ENCODE results near the gene ZGRF1. TPM values are rescaled to one million over a fixed set of nuclear protein-coding genes. Genes with fewer than 3 reads are reported as not detected.
A peak's percentile ranks its signal among the peaks of the same experiment; 100 is the strongest.

Gene ZGRF1, protein sequence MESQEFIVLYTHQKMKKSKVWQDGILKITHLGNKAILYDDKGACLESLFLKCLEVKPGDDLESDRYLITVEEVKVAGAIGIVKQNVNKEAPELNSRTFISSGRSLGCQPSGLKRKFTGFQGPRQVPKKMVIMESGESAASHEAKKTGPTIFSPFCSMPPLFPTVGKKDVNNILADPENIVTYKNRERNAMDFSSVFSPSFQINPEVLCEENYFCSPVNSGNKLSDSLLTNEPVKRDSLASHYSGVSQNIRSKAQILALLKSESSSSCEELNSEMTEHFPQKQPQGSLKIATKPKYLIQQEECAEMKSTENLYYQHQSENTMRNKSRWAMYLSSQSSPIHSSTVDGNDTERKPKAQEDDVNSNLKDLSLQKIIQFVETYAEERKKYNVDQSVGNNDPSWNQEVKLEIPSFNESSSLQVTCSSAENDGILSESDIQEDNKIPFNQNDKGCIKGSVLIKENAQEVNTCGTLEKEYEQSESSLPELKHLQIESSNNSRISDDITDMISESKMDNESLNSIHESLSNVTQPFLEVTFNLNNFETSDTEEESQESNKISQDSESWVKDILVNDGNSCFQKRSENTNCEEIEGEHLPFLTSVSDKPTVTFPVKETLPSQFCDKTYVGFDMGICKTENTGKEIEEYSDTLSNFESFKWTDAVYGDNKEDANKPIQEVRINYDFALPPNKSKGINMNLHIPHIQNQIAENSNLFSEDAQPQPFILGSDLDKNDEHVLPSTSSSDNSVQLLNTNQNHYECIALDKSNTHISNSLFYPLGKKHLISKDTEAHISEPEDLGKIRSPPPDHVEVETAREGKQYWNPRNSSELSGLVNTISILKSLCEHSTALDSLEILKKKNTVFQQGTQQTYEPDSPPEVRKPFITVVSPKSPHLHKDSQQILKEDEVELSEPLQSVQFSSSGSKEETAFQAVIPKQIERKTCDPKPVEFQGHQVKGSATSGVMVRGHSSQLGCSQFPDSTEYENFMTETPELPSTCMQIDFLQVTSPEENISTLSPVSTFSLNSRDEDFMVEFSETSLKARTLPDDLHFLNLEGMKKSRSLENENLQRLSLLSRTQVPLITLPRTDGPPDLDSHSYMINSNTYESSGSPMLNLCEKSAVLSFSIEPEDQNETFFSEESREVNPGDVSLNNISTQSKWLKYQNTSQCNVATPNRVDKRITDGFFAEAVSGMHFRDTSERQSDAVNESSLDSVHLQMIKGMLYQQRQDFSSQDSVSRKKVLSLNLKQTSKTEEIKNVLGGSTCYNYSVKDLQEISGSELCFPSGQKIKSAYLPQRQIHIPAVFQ (N-terminal part only)
- 1 to 10 TPM; 2.9 to 8.9 TPM for total RNA-seq

DNA sequence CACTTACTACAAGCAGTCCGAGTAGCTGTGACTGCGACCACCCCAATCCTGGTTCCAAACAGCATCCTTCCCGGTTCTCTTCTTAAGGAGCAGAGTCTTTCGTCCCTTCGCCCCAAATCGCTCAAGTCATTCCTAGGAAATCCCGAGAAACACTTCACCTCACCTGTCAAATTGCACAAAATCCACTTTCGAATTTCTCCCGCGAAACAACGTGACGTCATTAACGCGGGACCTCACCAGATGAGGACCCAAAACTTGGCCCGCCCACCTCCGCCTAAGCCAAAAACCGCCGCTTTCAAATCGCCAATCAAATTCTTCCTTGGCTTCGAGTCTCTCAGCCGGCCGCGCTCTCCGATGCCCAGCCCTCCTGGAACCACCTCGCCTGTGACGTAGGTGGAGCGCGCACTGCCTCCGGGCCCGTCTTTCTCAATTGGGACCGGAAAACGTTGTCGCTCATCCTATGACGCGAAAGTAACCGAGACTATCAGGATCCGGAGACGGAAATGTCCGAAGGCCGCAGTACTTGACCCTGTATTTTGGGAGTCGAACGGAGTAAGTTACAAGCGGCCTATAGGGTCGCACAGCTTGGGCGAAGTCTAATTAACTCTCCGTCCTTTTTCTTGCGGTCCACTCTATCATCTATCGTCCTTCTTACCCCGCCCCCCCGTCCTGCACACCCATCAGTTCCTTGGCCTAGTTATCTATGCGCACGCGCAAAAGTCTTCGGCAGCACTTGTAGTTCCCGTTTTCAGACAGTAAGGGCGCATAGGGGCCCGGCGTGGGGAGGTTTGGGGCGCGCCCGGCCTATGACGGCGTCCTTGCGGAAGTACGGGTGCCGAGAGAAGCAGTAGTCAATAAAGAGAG lies at the start of gene ZGRF1, which contains the start of gene LARP7:
ZGRF1 (minus strand) TSS at position 222 of the 864 bp plus-strand sequence. CDS start 3,733 bp downstream, outside the sequence.
LARP7 (plus strand) TSS at position 456 of the 864 bp plus-strand sequence. CDS start 7,527 bp downstream, outside the sequence.
- TF ChIP-seq POLR2AphosphoS5 (IDR thresholded peaks at IDR 0.05) (peak; percentile 82), POLR2A (IDR thresholded peaks at IDR 0.05) (peak; percentile 15), CTCF (IDR thresholded peaks at IDR 0.05) (peak; percentile 91 to 99 (median 97))
- Histone ChIP-seq H3K27me3 (replicated peaks; ENCODE audit: insufficient read depth) (no peaks in the 10 kb centered on the region), H3K36me3 (no peaks in the 10 kb centered on the region), H3K27ac (peak within 1 kb of the TSS; percentile 94 to 98), H3K4me1 (replicated peaks) (peaks cover 7% of the 10 kb centered on the region), H3K4me3 (peak within 1 kb of the TSS; percentile 43 to 72), H3K9me3 (no peaks in the 10 kb centered on the region)
- intact Hi-C loops (cut with DNase I) = loop anchor here (5.0 kb wide), 3 partner anchors 290 to 405 kb away; partner anchors contain the start of gene AP1AR
- peak; percentile 99 for DNase-seq (ENCODE audit: low spot score)
- WGBS = under 1% methylated on average over 66 of the region's 66 CpGs

DNA sequence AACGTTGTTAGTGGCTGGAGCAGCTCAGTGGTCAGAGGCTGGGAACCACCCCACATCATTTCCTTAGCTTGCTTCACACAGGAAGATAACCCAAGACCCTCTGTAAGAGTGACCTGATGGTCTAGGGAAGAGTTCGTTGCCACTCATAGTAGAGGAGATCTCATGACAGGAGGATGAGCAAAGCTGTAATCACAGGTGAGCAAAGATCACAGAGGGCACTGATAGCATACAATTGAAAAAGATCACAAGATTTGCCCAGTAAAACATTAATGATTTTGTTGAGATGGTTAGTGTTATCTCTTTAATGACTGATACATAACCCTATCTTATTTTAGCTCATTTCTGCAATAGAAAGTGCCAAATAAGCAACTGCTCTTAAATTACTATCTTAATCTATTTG lies 44.3 kb upstream of the ZGRF1 start:
- 58% methylated on average over 2 of the region's 2 CpGs for WGBS

DNA sequence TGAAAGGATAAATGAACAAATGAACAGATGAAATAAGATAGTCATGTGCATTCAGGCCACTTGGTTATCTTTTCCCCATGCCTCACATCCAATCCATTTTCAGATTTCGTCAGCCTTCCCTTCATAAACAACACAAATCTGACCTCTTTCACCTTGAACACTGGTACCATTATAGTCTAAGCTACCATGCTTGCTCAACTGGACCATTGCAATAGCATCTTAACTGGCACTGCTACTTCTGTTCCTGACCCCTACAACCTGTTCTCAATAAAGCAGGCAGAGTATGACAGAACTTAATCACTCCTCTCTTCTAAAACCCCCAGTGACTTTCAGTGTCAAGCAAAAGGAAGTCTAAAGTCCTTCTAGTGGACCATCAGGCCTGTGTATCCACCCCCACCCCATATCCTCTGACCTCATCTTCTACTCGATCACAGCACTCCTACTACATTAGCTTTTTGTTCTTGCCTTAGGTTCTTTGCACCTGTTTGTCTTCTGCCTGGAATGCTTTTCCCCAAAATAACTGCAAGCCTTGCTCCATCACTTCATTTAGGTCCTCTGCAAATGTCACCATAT lies 40.9 kb upstream of the ZGRF1 start:
- H3K4me1 ChIP-seq (replicated peaks) = no peaks in the 10 kb centered on the region
- H3K27ac ChIP-seq = no peak overlapping the region
- intact Hi-C loops (cut with DNase I) = no loop called here
- H3K27me3 ChIP-seq (replicated peaks; ENCODE audit: insufficient read depth) = peaks cover 1% of the 10 kb centered on the region
- no peaks in the 10 kb centered on the region for H3K9me3 ChIP-seq
- WGBS = 84% methylated on average over 2 of the region's 2 CpGs
- DNase-seq (ENCODE audit: low spot score) = no peak
- H3K4me3 ChIP-seq = no peak overlapping the region
- no peaks in the 10 kb centered on the region for H3K36me3 ChIP-seq
- no peak for TF ChIP-seq POLR2A (IDR thresholded peaks at IDR 0.05)
- TF ChIP-seq CTCF (IDR thresholded peaks at IDR 0.05) = no peak
- TF ChIP-seq POLR2AphosphoS5 (IDR thresholded peaks at IDR 0.05) = no peak

More for the DNA sequence above, 44.3 kb upstream of the ZGRF1 start:
- no peak for TF ChIP-seq POLR2A (IDR thresholded peaks at IDR 0.05)
- TF ChIP-seq CTCF (IDR thresholded peaks at IDR 0.05) = no peak
- no peak for TF ChIP-seq POLR2AphosphoS5 (IDR thresholded peaks at IDR 0.05)
- Histone ChIP-seq H3K4me1 (replicated peaks) (no peaks in the 10 kb centered on the region), H3K36me3 (no peaks in the 10 kb centered on the region), H3K27me3 (replicated peaks; ENCODE audit: insufficient read depth) (peaks cover 1% of the 10 kb centered on the region), H3K4me3 (no peak overlapping the region), H3K9me3 (no peaks in the 10 kb centered on the region), H3K27ac (no peak overlapping the region)
- DNase-seq (ENCODE audit: low spot score) = no peak
- intact Hi-C loops (cut with DNase I) = no loop called here

DNA sequence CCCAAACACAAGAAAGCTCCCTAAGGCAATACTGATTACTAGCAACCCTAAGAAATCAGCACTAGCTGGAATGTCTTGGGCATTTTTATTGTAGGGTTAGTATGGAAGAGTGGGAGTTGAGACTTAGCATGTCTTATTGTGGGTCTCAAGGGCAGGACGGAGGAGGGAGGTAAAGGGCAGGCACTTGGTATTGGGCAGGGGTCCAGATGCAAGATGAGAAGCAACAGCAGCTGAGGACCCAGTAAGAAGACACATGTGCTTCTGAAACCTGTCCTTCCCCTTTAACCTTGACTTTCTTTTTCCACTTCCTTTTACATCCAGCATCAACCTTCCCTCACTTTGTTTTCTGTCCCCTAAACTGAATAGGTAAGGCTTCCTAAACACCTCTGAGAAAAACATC lies 37.7 kb upstream of the ZGRF1 start:
- TF ChIP-seq POLR2AphosphoS5 (IDR thresholded peaks at IDR 0.05) = no peak
- no peak for TF ChIP-seq POLR2A (IDR thresholded peaks at IDR 0.05)
- no peak for TF ChIP-seq CTCF (IDR thresholded peaks at IDR 0.05)
- H3K27ac ChIP-seq = no peak overlapping the region
- H3K9me3 ChIP-seq = no peaks in the 10 kb centered on the region
- 18% methylated on average over 1 of the region's 1 CpG for WGBS
- DNase-seq (ENCODE audit: low spot score) = no peak
- intact Hi-C loops (cut with DNase I) = no loop called here
- no peaks in the 10 kb centered on the region for H3K36me3 ChIP-seq
- H3K4me3 ChIP-seq = no peak overlapping the region
- peaks cover 1% of the 10 kb centered on the region for H3K27me3 ChIP-seq (replicated peaks; ENCODE audit: insufficient read depth)
- no peaks in the 10 kb centered on the region for H3K4me1 ChIP-seq (replicated peaks)
